Measurements from ENCODE around the gene DCK. TPM values are rescaled to one million over a fixed set of nuclear protein-coding genes. Genes with fewer than 3 reads are reported as not detected.
"Not testable (repeated sequence)": the region's sequence is repeated elsewhere in the genome, so short reads cannot be mapped to it uniquely, and the experiment has no call there.

DCK gene
- total RNA-seq, 1 donor, result 23.7 TPM

- peak; percentile 62 for DNase-seq (ENCODE audit: low read depth)
- peak; percentile 67 for TF ChIP-seq CTCF (IDR thresholded peaks at IDR 0.05; ENCODE audit: insufficient read depth, low read depth, low read length)
Measured at GRCh38 chr4:71009890-71010588, 16.6 kb downstream of the DCK start.

GRCh38 chr4:71011451-71011850 lies 18.0 kb downstream of the DCK start:
- no peak for TF ChIP-seq CTCF (IDR thresholded peaks at IDR 0.05; ENCODE audit: insufficient read depth, low read depth, low read length)
- H3K4me3 ChIP-seq (ENCODE audit: low read depth, low read length), result no peak overlapping the region
- no peak for DNase-seq (ENCODE audit: low read depth)

More at GRCh38 chr4:71009890-71010588, 16.6 kb downstream of the DCK start:
- no peak overlapping the region for H3K4me3 ChIP-seq (ENCODE audit: low read depth, low read length)

- not testable (repeated sequence) for DNase-seq (ENCODE audit: low read depth); H3K4me3 ChIP-seq (ENCODE audit: low read depth, low read length)
Measured at GRCh38 chr4:71017391-71017790, 23.9 kb downstream of the DCK start.

- H3K4me3 ChIP-seq (ENCODE audit: low read depth, low read length), result no peak overlapping the region
- DNase-seq (ENCODE audit: low read depth), result no peak
- no peak for TF ChIP-seq CTCF (IDR thresholded peaks at IDR 0.05; ENCODE audit: insufficient read depth, low read depth, low read length)
Measured at GRCh38 chr4:71020611-71021010, 27.2 kb downstream of the DCK start.

GRCh38 chr4:71025654-71026053 lies 32.2 kb downstream of the DCK start:
- H3K4me3 ChIP-seq (ENCODE audit: low read depth, low read length), result no peak overlapping the region

GRCh38 chr4:71026086-71026485 lies 32.6 kb downstream of the DCK start:
- TF ChIP-seq CTCF (IDR thresholded peaks at IDR 0.05; ENCODE audit: insufficient read depth, low read depth, low read length), result no peak
- peak; percentile 77 for DNase-seq (ENCODE audit: low read depth)
- no peak overlapping the region for H3K4me3 ChIP-seq (ENCODE audit: low read depth, low read length)

More at GRCh38 chr4:71025654-71026053, 32.2 kb downstream of the DCK start:
- TF ChIP-seq CTCF (IDR thresholded peaks at IDR 0.05; ENCODE audit: insufficient read depth, low read depth, low read length), result no peak
- DNase-seq (ENCODE audit: low read depth), result peak; percentile 5

GRCh38 chr4:71027611-71028010 lies 34.2 kb downstream of the DCK start:
- no peak for TF ChIP-seq CTCF (IDR thresholded peaks at IDR 0.05; ENCODE audit: insufficient read depth, low read depth, low read length)
- DNase-seq (ENCODE audit: low read depth), result no peak
- H3K4me3 ChIP-seq (ENCODE audit: low read depth, low read length), result no peak overlapping the region

All from fibroblast of villous mesenchyme (primary cell).